IMR-90 (cell line): ENCODE results near the gene EFCAB8. TPM values are rescaled to one million over a fixed set of nuclear protein-coding genes. Genes with fewer than 3 reads are reported as not detected.

Source experiments
- ATAC-seq: fragments of 200-7000 bp; cut with Tn5 transposase; 2 replicates; pipeline ENCODE4 v1.9.1; 2020; ENCODE audit warnings: low read depth, mild to moderate bottlenecking, moderate library complexity
- BruUV-seq: library from RNA; stranded (reverse); fragments of 400-500 nt; replicated peaks from 2 replicates; lab custom pipeline; 2021; lab: Mats Ljungman, UMichigan
- CTCF ChIA-PET: fragments of 300-600 bp; formaldehyde crosslinking; extraction: SDS; loops from one replicate; lab custom pipeline; 2021; ENCODE audit warnings: antibody characterized with exemption; lab: Yijun Ruan, JAX
- POLR2A ChIA-PET: fragments of 300-600 bp; sonication (Branson Sonifier 250); formaldehyde crosslinking; loops from one replicate; lab custom pipeline; 2022; ENCODE audit warnings: antibody characterized with exemption; ENCODE audit not compliant: unreplicated experiment; lab: Charles Lee
- DNase-seq: peaks from one replicate; pipeline ENCODE4 v3.0.0; 2013
- H2AFZ ChIP-seq: replicated peaks from 2 replicates; pipeline ENCODE3; 2013; ENCODE audit warnings: low read length, mild to moderate bottlenecking; ENCODE audit not compliant: poor library complexity
- H2AK5ac ChIP-seq: 2 replicates; pipeline ENCODE4 v1.6.1; 2013; ENCODE audit warnings: low read depth, low read length, inconsistent platforms
- H2AK9ac ChIP-seq: replicated peaks from 2 replicates; pipeline ENCODE3; 2013; ENCODE audit warnings: mild to moderate bottlenecking, low read depth, low read length, moderate library complexity; ENCODE audit not compliant: poor library complexity
- H2BK120ac ChIP-seq: 2 replicates; pipeline ENCODE4 v1.6.1; 2013; ENCODE audit warnings: low read depth, low read length, inconsistent platforms
- H2BK15ac ChIP-seq: 3 replicates; pipeline ENCODE4 v1.6.1; 2013; ENCODE audit warnings: low read depth, low read length, inconsistent platforms
- H2BK20ac ChIP-seq: 2 replicates; pipeline ENCODE4 v1.6.1; 2013; ENCODE audit warnings: low read depth, mild to moderate bottlenecking, inconsistent platforms, low read length, moderate library complexity
- H2BK5ac ChIP-seq: 2 replicates; pipeline ENCODE4 v1.6.1; 2013; ENCODE audit warnings: mild to moderate bottlenecking, low read depth, low read length, inconsistent platforms; ENCODE audit not compliant: poor library complexity, severe bottlenecking
- H3K14ac ChIP-seq: replicated peaks from 2 replicates; pipeline ENCODE4 v1.6.1; 2013; ENCODE audit warnings: low read depth, low read length, inconsistent platforms
- H3K18ac ChIP-seq: 2 replicates; pipeline ENCODE4 v1.6.1; 2013; ENCODE audit warnings: low read depth, low read length, control low read depth
- H3K23ac ChIP-seq: 2 replicates; pipeline ENCODE4 v1.6.1; 2013; ENCODE audit warnings: low read depth, low read length, inconsistent platforms
- H3K27ac ChIP-seq: 2 replicates; pipeline ENCODE4 v1.5.1; 2013; ENCODE audit warnings: mild to moderate bottlenecking, control low read depth, low read length; ENCODE audit not compliant: insufficient read depth
- H3K27me3 ChIP-seq: 2 replicates; pipeline ENCODE4 v1.6.1; 2013; ENCODE audit warnings: low read length; ENCODE audit not compliant: control insufficient read depth, insufficient read depth
- H3K36me3 ChIP-seq: 2 replicates; pipeline ENCODE4 v1.6.1; 2013; ENCODE audit warnings: low read length, mixed read lengths; ENCODE audit not compliant: control insufficient read depth, insufficient read depth
- H3K4ac ChIP-seq: 2 replicates; pipeline ENCODE4 v1.6.1; 2013; ENCODE audit warnings: low read depth, low read length, inconsistent platforms
- H3K4me1 ChIP-seq: 2 replicates; pipeline ENCODE4 v1.6.1; 2013; ENCODE audit warnings: low read length, mixed read lengths; ENCODE audit not compliant: control insufficient read depth, insufficient read depth
- H3K4me2 ChIP-seq: 2 replicates; pipeline ENCODE4 v1.6.1; 2013; ENCODE audit warnings: low read depth, mild to moderate bottlenecking, control low read depth, low read length, moderate library complexity
- H3K4me3 ChIP-seq: 2 replicates; pipeline ENCODE4 v1.5.1; 2013; ENCODE audit warnings: low read depth, mild to moderate bottlenecking, control low read depth, low read length, moderate library complexity; ENCODE audit not compliant: insufficient read depth
- H3K56ac ChIP-seq: 2 replicates; pipeline ENCODE4 v1.6.1; 2013; ENCODE audit warnings: low read length, inconsistent platforms; ENCODE audit not compliant: insufficient read depth; ENCODE audit errors: extremely low read depth
- H3K79me1 ChIP-seq, 2 experiments: 2 replicates each; pipeline ENCODE4 v1.6.1; 2013; ENCODE audit warnings: low read length in 2 of 2, inconsistent platforms in 1 of 2, low read depth in 1 of 2
- H3K9ac ChIP-seq: 2 replicates; pipeline ENCODE4 v1.6.1; 2013; ENCODE audit warnings: low read depth, low read length, control low read depth
- H3K9me1 ChIP-seq: 2 replicates; pipeline ENCODE4 v1.6.1; 2013; ENCODE audit warnings: low read length, inconsistent platforms; ENCODE audit not compliant: insufficient read depth
- H3K9me3 ChIP-seq: 2 replicates; pipeline ENCODE4 v1.6.1; 2013; ENCODE audit warnings: low read length; ENCODE audit not compliant: control insufficient read depth, insufficient read depth
- H4K20me1 ChIP-seq: 2 replicates; pipeline ENCODE4 v1.6.1; 2013; ENCODE audit warnings: low read length, inconsistent platforms; ENCODE audit not compliant: insufficient read depth
- H4K5ac ChIP-seq: 2 replicates; pipeline ENCODE4 v1.6.1; 2013; ENCODE audit warnings: mild to moderate bottlenecking, low read depth, low read length, control low read depth
- H4K8ac ChIP-seq, 2 experiments: 2 replicates each; pipeline ENCODE4 v1.6.1; 2013; ENCODE audit warnings: low read depth in 2 of 2, low read length in 2 of 2, control low read depth in 1 of 2, inconsistent platforms in 1 of 2
- H4K91ac ChIP-seq: 2 replicates; pipeline ENCODE4 v1.6.1; 2013; ENCODE audit warnings: low read depth, low read length, inconsistent platforms; ENCODE audit not compliant: insufficient read depth
- BHLHE40 ChIP-seq: fragments of 150-350 bp; IDR thresholded peaks from 2 replicates; pipeline ENCODE4 v1.6.1; 2016; ENCODE audit warnings: mild to moderate bottlenecking, low read depth, low read length
- CTCF ChIP-seq: conservative IDR thresholded peaks from 2 replicates; pipeline ENCODE4 v1.5.1; 2012; ENCODE audit warnings: mild to moderate bottlenecking, low read depth, low read length, improper control_type of control experiment
- MAZ ChIP-seq: IDR thresholded peaks from 2 replicates; pipeline ENCODE4 v1.6.1; 2012; ENCODE audit warnings: low read depth, mild to moderate bottlenecking, low read length, improper control_type of control experiment, moderate library complexity, borderline replicate concordance
- NFE2L2 ChIP-seq: fragments of 150-350 bp; IDR thresholded peaks from 2 replicates; pipeline ENCODE4 v1.6.1; 2016; ENCODE audit warnings: low read depth, mild to moderate bottlenecking, low read length
- WGBS, 2 experiments: methylation state at CpG; one replicate each; pipeline versions ENCODE4 v1.1.5 to v1.1.7; 2013; ENCODE audit warnings: missing lambda C conversion rate in 2 of 2; ENCODE audit not compliant: insufficient read length in 1 of 2; ENCODE audit errors: extremely low coverage in 2 of 2; 5-methylcytosine and 5-hydroxymethylcytosine counted together
- dilution Hi-C: fragments of 300-500 bp; cut with HindIII; formaldehyde crosslinking; loops from one replicate; pipeline ENCODE4 v1.14.3; 2018; ENCODE audit warnings: low sequenced_read_pairs; ENCODE audit not compliant: unreplicated experiment
- in situ Hi-C: fragments of 300-500 bp; cut with MboI; formaldehyde crosslinking; loops from 3 replicates; pipeline ENCODE4 v1.14.3; 2019; ENCODE audit warnings: low sequenced_read_pairs, inconsistent platforms, mixed read lengths
- intact Hi-C: fragments of 100-400 bp; cut with micrococcal nuclease; formaldehyde crosslinking; loops from 2 replicates; pipeline ENCODE4 v1.10.0; 2022
- polyA plus RNA-seq, 3 experiments: library from polyadenylated mRNA; depleted of rRNA; stranded (reverse); fragments of >200 nt; gene quantifications; 2 replicates each; pipeline ENCODE4 v1.2.3, GENCODE V29; 2012; ENCODE audit warnings: low replicate concordance in 1 of 3
- total RNA-seq: library from RNA; depleted of rRNA; stranded (reverse); fragments of >200 nt; gene quantifications from 2 replicates; pipeline ENCODE4 v1.2.3, GENCODE V29; 2012

EFCAB8 gene
- total and polyA plus RNA-seq, 2 of the 4 experiments (the other 2 are of a cell fraction) = not detected

- TF ChIP-seq MAZ = no peak
Measured at GRCh38 chr20:32966881-32967781, 108.4 kb downstream of the EFCAB8 start (continued).

GRCh38 chr20:32967961-32968457 lies 109.3 kb downstream of the EFCAB8 start:
- no peaks in the 10 kb centered on the region for H3K79me1 ChIP-seq
- H2AFZ ChIP-seq = no peak overlapping the region
- WGBS, 2 experiments = 71% methylated on average over 2 of the region's 16 CpGs; no CpG with 5 or more reads in 1 of the 2 experiments
- H3K9me3 ChIP-seq = no peaks in the 10 kb centered on the region
- H4K91ac ChIP-seq = no peak overlapping the region
- ATAC-seq (no peak), DNase-seq (no peak)
- H2BK120ac ChIP-seq = no peak overlapping the region
- no peak overlapping the region for H3K4me2 ChIP-seq
- intact Hi-C loops = no loop called here
- no peak overlapping the region for H4K5ac ChIP-seq
- H2AK5ac ChIP-seq = no peak overlapping the region
- no peak overlapping the region for H2BK15ac ChIP-seq
- H2BK20ac ChIP-seq = no peak overlapping the region
- no peak overlapping the region for H4K8ac ChIP-seq
- TF ChIP-seq CTCF (no peak), NFE2L2 (no peak), BHLHE40 (no peak)
- no TSS peak for BruUV-seq
- no peaks in the 10 kb centered on the region for H3K4me1 ChIP-seq
- H3K4ac ChIP-seq = no peak overlapping the region
- CTCF ChIA-PET = no interaction called here
- no peak overlapping the region for H3K18ac ChIP-seq
- no peaks in the 10 kb centered on the region for H3K36me3 ChIP-seq
- no peaks in the 10 kb centered on the region for H4K20me1 ChIP-seq
- H3K4me3 ChIP-seq = no peak overlapping the region
- peaks cover 14% of the 10 kb centered on the region for H3K27me3 ChIP-seq
- no peak overlapping the region for H3K56ac ChIP-seq
- H3K23ac ChIP-seq = no peak overlapping the region
- POLR2A ChIA-PET = no interaction called here
- no peak overlapping the region for H2AK9ac ChIP-seq
- in situ Hi-C loops = no loop called here
- no peak overlapping the region for H3K27ac ChIP-seq
- H3K14ac ChIP-seq = no peak overlapping the region
- no peaks in the 10 kb centered on the region for H3K9me1 ChIP-seq
- dilution Hi-C loops = no loop called here
- no peak overlapping the region for H2BK5ac ChIP-seq
- H3K9ac ChIP-seq = no peak overlapping the region
